ENCODE measurements around the gene DYRK2.

DYRK2 gene

GRCh38 chr12:67648521-67649260 lies at the start of gene DYRK2:
Gene DYRK2, plus strand, starts transcription at chr12:67648745. Its CDS starts 389 bp downstream, at chr12:67649134.
- DNase-seq: peak; percentile 74

- DNase-seq: no peak
Measured at GRCh38 chr12:67599691-67600090, 48.9 kb upstream of the DYRK2 start.

GRCh38 chr12:67601126-67601525 lies 47.4 kb upstream of the DYRK2 start:
- no peak for DNase-seq

- no peak for DNase-seq
Measured at GRCh38 chr12:67609226-67609870, 39.2 kb upstream of the DYRK2 start.

GRCh38 chr12:67613040-67613439 lies 35.5 kb upstream of the DYRK2 start:
- DNase-seq: no peak

- DNase-seq: no peak
Measured at GRCh38 chr12:67617629-67618028, 30.9 kb upstream of the DYRK2 start.

GRCh38 chr12:67618303-67618702 lies 30.2 kb upstream of the DYRK2 start:
- DNase-seq: no peak

- DNase-seq: no peak
Measured at GRCh38 chr12:67621112-67621511, 27.4 kb upstream of the DYRK2 start.

- no peak for DNase-seq
Measured at GRCh38 chr12:67621926-67622325, 26.6 kb upstream of the DYRK2 start.

GRCh38 chr12:67623259-67623658 lies 25.3 kb upstream of the DYRK2 start:
- no peak for DNase-seq

- no peak for DNase-seq
Measured at GRCh38 chr12:67624355-67624754, 24.2 kb upstream of the DYRK2 start.

- no peak for DNase-seq
Measured at GRCh38 chr12:67625004-67625403, 23.5 kb upstream of the DYRK2 start.

GRCh38 chr12:67626156-67626555 lies 22.4 kb upstream of the DYRK2 start:
- no peak for DNase-seq

- DNase-seq: no peak
Measured at GRCh38 chr12:67630373-67631088, 18.0 kb upstream of the DYRK2 start.

GRCh38 chr12:67632005-67632404 lies 16.5 kb upstream of the DYRK2 start:
- no peak for DNase-seq

- no peak for DNase-seq
Measured at GRCh38 chr12:67633024-67633610, 15.4 kb upstream of the DYRK2 start.

- no peak for DNase-seq
Measured at GRCh38 chr12:67633708-67634107, 14.8 kb upstream of the DYRK2 start.

- DNase-seq: no peak
Measured at GRCh38 chr12:67634303-67634761, 14.2 kb upstream of the DYRK2 start.

GRCh38 chr12:67637718-67638117 lies 10.8 kb upstream of the DYRK2 start:
- no peak for DNase-seq

- DNase-seq: no peak
Measured at GRCh38 chr12:67638694-67639093, 9.9 kb upstream of the DYRK2 start.

GRCh38 chr12:67640863-67641262 lies 7.7 kb upstream of the DYRK2 start:
- no peak for DNase-seq

- no peak for DNase-seq
Measured at GRCh38 chr12:67645126-67645525, 3.4 kb upstream of the DYRK2 start.

GRCh38 chr12:67645601-67646000 lies 2.9 kb upstream of the DYRK2 start:
- no peak for DNase-seq
